PC-3 (cell line): ENCODE data around the gene SCRT2. TPM values are rescaled to one million over a fixed set of nuclear protein-coding genes. Genes with fewer than 3 reads are reported as not detected.

Source experiments
- ATAC-seq: fragments of 200-7000 bp; cut with Tn5 transposase; 2 replicates; pipeline ENCODE4 v1.9.1; 2020; ENCODE audit warnings: mild to moderate bottlenecking, moderate library complexity
- BruUV-seq: library from RNA; stranded (reverse); fragments of 400-500 nt; replicated peaks from 2 replicates; lab custom pipeline; 2021; lab: Mats Ljungman, UMichigan
- CTCF ChIA-PET: fragments of 300-600 bp; sonication (Branson Sonifier 250); formaldehyde crosslinking; loops from one replicate; lab custom pipeline; 2022; ENCODE audit warnings: antibody characterized with exemption; lab: Charles Lee
- POLR2A ChIA-PET: fragments of 300-600 bp; sonication (Branson Sonifier 250); formaldehyde crosslinking; loops from one replicate; lab custom pipeline; 2022; ENCODE audit warnings: antibody characterized with exemption; ENCODE audit not compliant: unreplicated experiment; lab: Charles Lee
- DNase-seq: peaks from one replicate; pipeline ENCODE4 v3.0.0-alpha.2; 2015
- H2AFZ ChIP-seq: fragments of 300-600 bp; sonication (generic); 2 replicates; pipeline ENCODE4 v1.6.0; 2016; ENCODE audit warnings: antibody characterized with exemption, low read length
- H3F3A ChIP-seq: fragments of 300-600 bp; sonication (generic); one replicate; pipeline ENCODE4 v1.6.0; 2017; ENCODE audit warnings: antibody characterized with exemption, low read length, control low read depth, mild to moderate bottlenecking; ENCODE audit not compliant: unreplicated experiment
- H3K27ac ChIP-seq: fragments of 300-600 bp; sonication (generic); 2 replicates; pipeline ENCODE4 v1.5.1; 2016; ENCODE audit warnings: mild to moderate bottlenecking, low read length
- H3K27me3 ChIP-seq: fragments of 300-600 bp; sonication (generic); 2 replicates; pipeline ENCODE4 v1.6.1; 2016; ENCODE audit warnings: low read length, mixed read lengths
- H3K36me3 ChIP-seq: fragments of 300-600 bp; sonication (generic); 2 replicates; pipeline ENCODE4 v1.6.1; 2016; ENCODE audit warnings: low read depth, mixed run types, low read length, mixed read lengths
- H3K4me1 ChIP-seq: fragments of 300-600 bp; sonication (generic); 2 replicates; pipeline ENCODE4 v1.5.1; 2016; ENCODE audit warnings: low read length; ENCODE audit not compliant: insufficient read depth
- H3K4me2 ChIP-seq: fragments of 300-600 bp; sonication (generic); 2 replicates; pipeline ENCODE4 v1.6.0; 2016; ENCODE audit warnings: low read length
- H3K4me3 ChIP-seq: fragments of 300-600 bp; sonication (generic); 2 replicates; pipeline ENCODE4 v1.5.1; 2016; ENCODE audit warnings: mild to moderate bottlenecking, low read length, mixed read lengths
- H3K79me2 ChIP-seq: fragments of 300-600 bp; sonication (generic); 2 replicates; pipeline ENCODE4 v1.6.1; 2017; ENCODE audit warnings: low read length, mixed read lengths
- H3K9ac ChIP-seq: fragments of 300-600 bp; sonication (generic); 2 replicates; pipeline ENCODE4 v1.6.0; 2016; ENCODE audit warnings: mild to moderate bottlenecking, low read length
- H3K9me2 ChIP-seq: fragments of 300-600 bp; sonication (generic); replicated peaks from 2 replicates; pipeline ENCODE4 v1.6.1; 2016; ENCODE audit warnings: mixed run types, low read length, mixed read lengths
- H3K9me3 ChIP-seq: fragments of 300-600 bp; sonication (generic); 2 replicates; pipeline ENCODE4 v1.6.1; 2016; ENCODE audit warnings: low read length, mixed read lengths
- H4K20me1 ChIP-seq: fragments of 300-600 bp; sonication (generic); 2 replicates; pipeline ENCODE4 v1.6.1; 2016; ENCODE audit warnings: low read length, mixed read lengths
- CTCF ChIP-seq: fragments of 300-600 bp; sonication (generic); conservative IDR thresholded peaks from 2 replicates; pipeline ENCODE4 v1.5.1; 2017; ENCODE audit warnings: antibody characterized with exemption, low read depth, mild to moderate bottlenecking, low read length
- EZH2 ChIP-seq: fragments of 300-600 bp; sonication (generic); IDR thresholded peaks from one replicate; pipeline ENCODE4 v1.6.1; 2017; ENCODE audit warnings: antibody characterized with exemption, mild to moderate bottlenecking, low read length; ENCODE audit not compliant: unreplicated experiment
- EZH2phosphoT487 ChIP-seq: fragments of 300-600 bp; sonication (generic); IDR thresholded peaks from 2 replicates; pipeline ENCODE4 v1.6.1; 2018; ENCODE audit warnings: mild to moderate bottlenecking, antibody characterized with exemption, low read length, borderline replicate concordance
- intact Hi-C: fragments of 100-400 bp; cut with micrococcal nuclease; formaldehyde crosslinking; loops from 2 replicates; pipeline ENCODE4 v1.9.0; 2023
- total RNA-seq: library from RNA; depleted of rRNA; stranded (reverse); fragments of >200 nt; gene quantifications from 2 replicates; pipeline ENCODE4 v1.2.3, GENCODE V29; 2014

The SCRT2 gene
- total RNA-seq, 1 experiment from 2014 or later = not detected

GRCh38 chr20:622161-622560 is 53.4 kb downstream of the SCRT2 start:
- H2AFZ ChIP-seq = no peak overlapping the region
- no TSS peak for BruUV-seq
- DNase-seq = no peak
- H3K9ac ChIP-seq = no peak overlapping the region
- TF ChIP-seq EZH2phosphoT487 = no peak
- TF ChIP-seq EZH2 = no peak
- no peak for TF ChIP-seq CTCF
- no peaks in the 10 kb centered on the region for H3K4me1 ChIP-seq
- no peaks in the 10 kb centered on the region for H3K79me2 ChIP-seq
- ATAC-seq = no peak
- peaks cover 78% of the 10 kb centered on the region for H3K27me3 ChIP-seq
- no peaks in the 10 kb centered on the region for H3K9me2 ChIP-seq
- no peak overlapping the region for H3K4me3 ChIP-seq
- no peaks in the 10 kb centered on the region for H4K20me1 ChIP-seq
- intact Hi-C loops = no loop called here
- no peaks in the 10 kb centered on the region for H3K36me3 ChIP-seq
- no peaks in the 10 kb centered on the region for H3F3A ChIP-seq
- H3K4me2 ChIP-seq = no peak overlapping the region
- ChIA-PET POLR2A (no interaction called here), CTCF (no interaction called here)
- no peak overlapping the region for H3K27ac ChIP-seq
- no peaks in the 10 kb centered on the region for H3K9me3 ChIP-seq

GRCh38 chr20:621125-621756 is 54.4 kb downstream of the SCRT2 start:
- H3K27me3 ChIP-seq = peaks cover 74% of the 10 kb centered on the region
- no peaks in the 10 kb centered on the region for H3K4me1 ChIP-seq
- no peaks in the 10 kb centered on the region for H3K79me2 ChIP-seq
- H3F3A ChIP-seq = no peaks in the 10 kb centered on the region
- ChIA-PET CTCF (no interaction called here), POLR2A (no interaction called here)
- H3K27ac ChIP-seq = no peak overlapping the region
- no peak overlapping the region for H3K9ac ChIP-seq
- H3K9me3 ChIP-seq = no peaks in the 10 kb centered on the region
- intact Hi-C loops = no loop called here
- TF ChIP-seq EZH2phosphoT487 (no peak), EZH2 (no peak), CTCF (no peak)
- H4K20me1 ChIP-seq = no peaks in the 10 kb centered on the region
- H3K4me3 ChIP-seq = no peak overlapping the region
- no peaks in the 10 kb centered on the region for H3K36me3 ChIP-seq
- ATAC-seq (no peak), DNase-seq (no peak)
- H3K4me2 ChIP-seq = no peak overlapping the region
- no peaks in the 10 kb centered on the region for H3K9me2 ChIP-seq
- no TSS peak for BruUV-seq
- no peak overlapping the region for H2AFZ ChIP-seq

- ATAC-seq (no peak), DNase-seq (no peak)
- Histone ChIP-seq H3K79me2 (no peaks in the 10 kb centered on the region), H4K20me1 (no peaks in the 10 kb centered on the region), H3K4me2 (no peak overlapping the region), H3K36me3 (no peaks in the 10 kb centered on the region), H3K27ac (no peak overlapping the region), H3K9ac (no peak overlapping the region), H3K4me3 (no peak overlapping the region), H3K4me1 (no peaks in the 10 kb centered on the region), H3F3A (no peaks in the 10 kb centered on the region), H3K9me2 (no peaks in the 10 kb centered on the region), H3K27me3 (peaks cover 73% of the 10 kb centered on the region), H2AFZ (no peak overlapping the region), H3K9me3 (no peaks in the 10 kb centered on the region)
- POLR2A ChIA-PET = no interaction called here
- intact Hi-C loops = no loop called here
- CTCF ChIA-PET = no interaction called here
- no TSS peak for BruUV-seq
- TF ChIP-seq CTCF (no peak), EZH2phosphoT487 (no peak), EZH2 (no peak)
Measured at GRCh38 chr20:620246-620645, 55.4 kb downstream of the SCRT2 start.
